PFSK-1 (cell line): ENCODE data around the gene FABP7. TPM values are rescaled to one million over a fixed set of nuclear protein-coding genes. Genes with fewer than 3 reads are reported as not detected.

ENCODE experiments used
- FOXP2 ChIP-seq: optimal IDR thresholded peaks from 2 replicates; pipeline ENCODE3; 2011; ENCODE audit warnings: borderline replicate concordance, control low read depth, inconsistent platforms; ENCODE audit not compliant: insufficient read depth; ENCODE audit errors: extremely low read length, extremely low read depth
- POLR2AphosphoS5 ChIP-seq: IDR thresholded peaks from 2 replicates; pipeline ENCODE4 v1.6.1; 2012; ENCODE audit warnings: low read depth, mild to moderate bottlenecking, control low read depth, low read length, moderate library complexity
- REST ChIP-seq, 2 experiments: IDR thresholded peaks; 2 replicates each; pipeline versions ENCODE4 v1.6.1 to v1.8.0; 2011 to 2012; ENCODE audit warnings: low read depth in 2 of 2, low read length in 2 of 2, control low read depth in 1 of 2, inconsistent platforms in 1 of 2, mild to moderate bottlenecking in 1 of 2, moderate library complexity in 1 of 2; ENCODE audit not compliant: insufficient read depth in 1 of 2
- SIN3A ChIP-seq: IDR thresholded peaks from 2 replicates; pipeline ENCODE4 v1.6.1; 2012; ENCODE audit warnings: mild to moderate bottlenecking, low read length, moderate library complexity, borderline replicate concordance; ENCODE audit not compliant: insufficient read depth
- TAF1 ChIP-seq: IDR thresholded peaks from 2 replicates; pipeline ENCODE4 v1.6.1; 2012; ENCODE audit warnings: low read length, control low read depth, borderline replicate concordance; ENCODE audit not compliant: insufficient read depth
- polyA plus RNA-seq: library from polyadenylated mRNA; unstranded; fragments of >200 nt; gene quantifications from one replicate; pipeline ENCODE4 v1.2.1, GENCODE V29; 2012; ENCODE audit warnings: low read depth, missing spikeins; ENCODE audit not compliant: insufficient read length

Gene FABP7
- not detected for polyA plus RNA-seq

DNA sequence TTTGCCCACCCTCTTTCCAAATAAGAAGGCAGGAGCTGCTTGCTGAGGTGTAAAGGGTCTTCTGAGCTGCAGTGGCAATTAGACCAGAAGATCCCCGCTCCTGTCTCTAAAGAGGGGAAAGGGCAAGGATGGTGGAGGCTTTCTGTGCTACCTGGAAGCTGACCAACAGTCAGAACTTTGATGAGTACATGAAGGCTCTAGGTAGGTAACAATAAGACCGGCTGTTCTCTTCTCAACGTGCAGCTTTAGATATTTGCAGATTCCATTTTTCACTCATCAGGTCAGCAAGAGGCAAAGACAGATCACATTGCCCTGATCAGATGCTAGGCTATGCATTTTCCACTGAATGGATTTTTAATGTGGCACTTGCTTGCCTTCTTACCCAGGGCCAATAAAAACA lies at the start of gene FABP7:
Gene FABP7 (plus strand): TSS at position 50 of the 400 bp plus-strand sequence. CDS start 79 bp downstream, at position 129.
- no peak for TF ChIP-seq TAF1
- no peak for TF ChIP-seq POLR2AphosphoS5
- TF ChIP-seq SIN3A: no peak
- TF ChIP-seq FOXP2: no peak
- TF ChIP-seq REST (IDR thresholded peaks at IDR 0.05; ENCODE audit: insufficient read depth in 1 of 2, low read depth in 2 of 2, low read length in 2 of 2): no peak

DNA sequence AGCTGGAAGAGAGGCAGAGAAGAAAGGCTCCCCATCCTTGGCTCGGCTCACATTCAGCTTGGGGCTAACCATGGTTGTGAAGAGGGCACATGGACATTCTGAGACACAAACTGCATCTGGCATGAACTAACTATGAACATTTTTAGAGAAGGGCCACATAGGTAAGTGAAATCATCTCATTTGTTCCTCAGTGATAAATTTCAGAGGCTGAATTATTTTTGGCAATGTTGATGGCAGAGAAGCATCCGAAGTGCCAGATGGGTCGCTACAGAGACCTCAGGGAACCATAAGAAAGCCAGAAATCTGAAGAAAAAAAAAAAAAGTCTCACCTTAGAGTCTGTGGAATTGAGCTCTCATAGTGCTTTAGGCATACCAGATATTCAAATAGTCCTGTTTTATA lies 49.2 kb upstream of the FABP7 start:
- TF ChIP-seq POLR2AphosphoS5 (no peak), SIN3A (no peak), REST (IDR thresholded peaks at IDR 0.05; ENCODE audit: insufficient read depth in 1 of 2, low read depth in 2 of 2, low read length in 2 of 2) (no peak), FOXP2 (no peak), TAF1 (no peak)

GRCh38 chr6:122730775-122731386 lies 48.6 kb upstream of the FABP7 start:
- TF ChIP-seq POLR2AphosphoS5 (no peak), REST (IDR thresholded peaks at IDR 0.05; ENCODE audit: insufficient read depth in 1 of 2, low read depth in 2 of 2, low read length in 2 of 2) (no peak), TAF1 (no peak), SIN3A (no peak), FOXP2 (no peak)

- TF ChIP-seq REST (IDR thresholded peaks at IDR 0.05; ENCODE audit: insufficient read depth in 1 of 2, low read depth in 2 of 2, low read length in 2 of 2): no peak
- TF ChIP-seq FOXP2: no peak
- TF ChIP-seq TAF1: no peak
- TF ChIP-seq POLR2AphosphoS5: no peak
Measured at GRCh38 chr6:122733259-122733658, 46.3 kb upstream of the FABP7 start.
